Nephron progenitor cell (in vitro differentiated cells): ENCODE data around the gene SLC2A3.
A peak's percentile ranks its signal among the peaks of the same experiment; 100 is the strongest.
"Not testable (repeated sequence)": the region's sequence is repeated elsewhere in the genome, so short reads cannot be mapped to it uniquely, and the experiment has no call there.

Source experiments
- DNase-seq: peaks from one replicate; pipeline ENCODE4 v3.0.0; 2021
- H3K27ac Mint-ChIP-seq: 2 replicates; pipeline ENCODE4 v1.8.0; 2021; ENCODE audit warnings: mild to moderate bottlenecking, moderate library complexity, mixed read lengths
- H3K27me3 Mint-ChIP-seq: 2 replicates; pipeline ENCODE4 v1.8.0; 2021; ENCODE audit warnings: mild to moderate bottlenecking, low read depth, mixed read lengths; ENCODE audit not compliant: poor library complexity
- H3K36me3 Mint-ChIP-seq: 2 replicates; pipeline ENCODE4 v1.8.0; 2021; ENCODE audit warnings: low read depth, mixed read lengths
- H3K4me1 Mint-ChIP-seq: 2 replicates; pipeline ENCODE4 v1.8.0; 2021; ENCODE audit warnings: mixed read lengths
- H3K4me3 Mint-ChIP-seq: 2 replicates; pipeline ENCODE4 v1.8.0; 2021; ENCODE audit warnings: mild to moderate bottlenecking, moderate library complexity, mixed read lengths
- H3K9me3 Mint-ChIP-seq: 2 replicates; pipeline ENCODE4 v1.8.0; 2021; ENCODE audit warnings: mild to moderate bottlenecking, moderate library complexity, mixed read lengths
- TF ChIP-seq, protein P1 (sequence below): fragments of 200-600 bp; sonication (generic); IDR thresholded peaks from 2 replicates; pipeline ENCODE4 v1.5.0; 2021; ENCODE audit warnings: antibody characterized with exemption

The SLC2A3 gene

DNA sequence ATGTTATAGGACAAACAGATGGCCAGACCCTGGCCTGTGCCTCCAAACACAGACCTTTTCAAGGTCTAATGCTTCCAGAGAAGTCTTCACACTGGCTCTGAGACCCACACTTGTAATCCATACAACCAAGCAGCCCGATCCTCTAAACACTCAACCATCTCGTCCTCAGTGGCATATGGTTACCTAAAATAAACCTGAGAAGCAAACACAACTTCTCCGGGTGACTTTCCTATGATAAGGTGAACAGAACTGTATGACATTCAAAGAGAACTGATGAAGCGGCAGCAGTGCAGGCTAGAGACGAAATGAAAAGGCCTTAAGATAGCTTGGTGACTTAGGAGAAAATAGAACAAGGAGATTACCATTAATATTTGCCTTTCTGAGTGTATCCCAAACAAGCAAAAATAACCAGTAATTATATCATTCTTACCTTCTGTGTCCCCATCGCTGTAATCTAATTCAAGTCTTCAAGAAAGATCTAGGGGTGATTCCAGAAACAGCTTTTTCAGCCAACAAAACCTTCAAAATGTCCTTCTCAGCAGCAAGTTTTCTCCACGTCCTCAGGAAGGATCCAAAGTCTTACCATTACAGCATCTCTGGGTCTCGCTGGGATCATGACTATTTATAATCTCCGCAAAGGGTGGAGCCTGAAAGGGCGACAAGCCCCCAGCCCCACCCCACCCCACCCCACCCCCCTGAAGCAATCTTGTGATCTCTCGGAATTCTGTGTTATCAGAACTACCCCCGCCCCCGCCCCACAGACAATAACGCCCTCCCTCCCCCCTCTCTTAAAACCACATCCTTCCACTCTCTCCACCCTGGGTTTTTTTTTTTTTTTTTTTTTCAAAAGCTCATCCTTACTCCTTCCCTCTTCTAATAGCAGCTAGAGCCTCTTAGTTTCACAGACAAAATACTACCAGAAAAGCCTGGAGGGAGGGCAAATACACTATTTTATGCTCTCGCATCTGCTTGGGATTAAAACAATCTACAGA is at the start of gene SLC2A3:
Gene SLC2A3 (minus strand): TSS at position 598 of the 992 bp plus-strand sequence. CDS start 153 bp downstream, at position 445.
- H3K9me3 Mint-ChIP-seq = no peaks in the 10 kb centered on the region
- TF ChIP-seq, protein P1, sequence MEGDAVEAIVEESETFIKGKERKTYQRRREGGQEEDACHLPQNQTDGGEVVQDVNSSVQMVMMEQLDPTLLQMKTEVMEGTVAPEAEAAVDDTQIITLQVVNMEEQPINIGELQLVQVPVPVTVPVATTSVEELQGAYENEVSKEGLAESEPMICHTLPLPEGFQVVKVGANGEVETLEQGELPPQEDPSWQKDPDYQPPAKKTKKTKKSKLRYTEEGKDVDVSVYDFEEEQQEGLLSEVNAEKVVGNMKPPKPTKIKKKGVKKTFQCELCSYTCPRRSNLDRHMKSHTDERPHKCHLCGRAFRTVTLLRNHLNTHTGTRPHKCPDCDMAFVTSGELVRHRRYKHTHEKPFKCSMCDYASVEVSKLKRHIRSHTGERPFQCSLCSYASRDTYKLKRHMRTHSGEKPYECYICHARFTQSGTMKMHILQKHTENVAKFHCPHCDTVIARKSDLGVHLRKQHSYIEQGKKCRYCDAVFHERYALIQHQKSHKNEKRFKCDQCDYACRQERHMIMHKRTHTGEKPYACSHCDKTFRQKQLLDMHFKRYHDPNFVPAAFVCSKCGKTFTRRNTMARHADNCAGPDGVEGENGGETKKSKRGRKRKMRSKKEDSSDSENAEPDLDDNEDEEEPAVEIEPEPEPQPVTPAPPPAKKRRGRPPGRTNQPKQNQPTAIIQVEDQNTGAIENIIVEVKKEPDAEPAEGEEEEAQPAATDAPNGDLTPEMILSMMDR = no peak
- H3K27ac Mint-ChIP-seq = no peak within 1 kb of the TSS
- H3K27me3 Mint-ChIP-seq = no peaks in the 10 kb centered on the region
- H3K4me3 Mint-ChIP-seq = no peak within 1 kb of the TSS
- DNase-seq = peak; percentile 40
- H3K36me3 Mint-ChIP-seq = peaks cover 8% of the 10 kb centered on the region
- peaks cover 17% of the 10 kb centered on the region for H3K4me1 Mint-ChIP-seq

DNA sequence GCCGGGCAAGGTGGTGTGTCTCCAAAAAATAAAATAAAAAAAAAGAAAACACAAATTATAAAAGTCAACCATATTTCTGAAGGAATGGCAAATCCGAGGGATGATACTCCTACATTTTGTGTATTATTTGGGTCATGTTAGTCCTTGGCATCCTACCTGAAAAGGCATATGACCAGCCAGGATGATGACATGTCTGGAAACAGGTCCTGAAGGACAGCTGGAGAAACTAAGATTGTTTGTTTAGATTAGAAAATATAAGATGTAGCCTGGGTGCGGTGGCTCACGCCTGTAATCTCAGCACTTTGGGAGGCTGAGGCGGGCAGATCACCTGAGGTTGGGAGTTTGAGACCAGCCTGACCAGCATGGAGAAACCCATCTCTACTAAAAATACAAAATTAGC is 48.9 kb upstream of the SLC2A3 start:
- H3K9me3 Mint-ChIP-seq = peaks cover 5% of the 10 kb centered on the region
- H3K4me3 Mint-ChIP-seq = no peak overlapping the region
- no peak for DNase-seq
- H3K27me3 Mint-ChIP-seq = peaks cover 2% of the 10 kb centered on the region
- no peaks in the 10 kb centered on the region for H3K36me3 Mint-ChIP-seq
- no peak overlapping the region for H3K27ac Mint-ChIP-seq
- H3K4me1 Mint-ChIP-seq = peaks cover 7% of the 10 kb centered on the region
- TF ChIP-seq, protein P1 = no peak

DNA sequence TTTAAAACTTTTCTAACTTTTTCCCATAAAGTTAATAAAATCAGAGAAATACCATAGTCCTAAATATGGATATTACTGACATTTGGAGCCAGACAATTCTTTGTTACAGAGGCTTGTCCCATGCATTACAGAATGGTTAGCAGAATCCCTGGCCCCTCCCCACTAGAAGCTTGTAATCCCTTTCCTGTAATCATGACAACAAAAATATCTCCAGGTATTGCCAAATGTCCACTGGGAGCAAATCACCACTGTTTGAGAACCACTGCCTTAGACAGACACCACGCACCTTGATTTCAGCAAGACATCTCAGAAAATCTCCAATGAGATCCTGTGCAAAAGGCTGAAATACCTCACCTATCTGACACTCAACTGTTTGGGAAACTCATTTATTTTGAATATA is 47.5 kb upstream of the SLC2A3 start:
- H3K4me3 Mint-ChIP-seq, H3K9me3 Mint-ChIP-seq, H3K4me1 Mint-ChIP-seq, H3K27me3 Mint-ChIP-seq, H3K36me3 Mint-ChIP-seq, DNase-seq: not testable (repeated sequence)
- H3K27ac Mint-ChIP-seq = peak overlapping the region; percentile 31

DNA sequence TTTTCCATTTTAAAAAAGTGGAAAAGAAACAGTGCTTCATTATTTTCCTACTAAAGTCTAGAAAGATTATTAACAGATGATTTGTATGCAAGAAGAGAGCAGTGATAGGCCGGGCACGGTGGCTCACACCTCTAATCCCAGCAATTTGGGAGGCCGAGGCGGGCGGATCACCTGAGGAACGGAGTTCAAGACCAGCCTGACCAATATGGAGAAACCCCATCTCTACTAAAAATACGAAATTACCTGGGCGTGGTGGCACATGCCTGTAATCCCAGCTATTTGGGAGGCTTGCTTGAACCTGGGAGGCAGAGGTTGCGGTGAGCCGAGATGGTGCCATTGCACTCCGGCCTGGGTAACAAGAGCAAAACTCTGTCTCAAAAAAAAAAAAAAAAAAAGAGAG is 47.0 kb upstream of the SLC2A3 start:
- not testable (repeated sequence) for H3K4me3 Mint-ChIP-seq, DNase-seq, H3K9me3 Mint-ChIP-seq, H3K27me3 Mint-ChIP-seq, H3K36me3 Mint-ChIP-seq, H3K27ac Mint-ChIP-seq, H3K4me1 Mint-ChIP-seq

DNA sequence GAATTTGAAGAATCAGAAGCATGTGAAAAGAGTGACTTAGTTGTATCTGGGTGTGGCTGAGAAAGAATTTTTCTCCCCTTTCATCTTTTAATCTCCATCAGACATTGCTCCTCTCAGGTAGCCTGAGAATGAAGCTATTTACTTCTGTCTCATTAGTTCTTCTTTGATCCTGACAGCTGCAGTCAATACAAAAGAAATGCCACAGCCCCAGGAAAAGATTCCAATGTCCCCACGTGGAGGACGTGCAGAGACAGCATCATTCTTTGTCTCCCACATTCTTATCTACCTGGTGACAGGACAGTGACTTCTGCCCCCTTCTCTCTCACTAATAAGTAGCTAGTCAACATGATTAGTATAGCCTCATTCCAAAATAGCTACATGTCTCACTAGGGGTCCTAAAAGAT is 46.3 kb upstream of the SLC2A3 start:
- H3K4me1 Mint-ChIP-seq = peaks cover 11% of the 10 kb centered on the region
- DNase-seq, H3K27ac Mint-ChIP-seq, H3K9me3 Mint-ChIP-seq, H3K27me3 Mint-ChIP-seq, H3K36me3 Mint-ChIP-seq, H3K4me3 Mint-ChIP-seq: not testable (repeated sequence)

DNA sequence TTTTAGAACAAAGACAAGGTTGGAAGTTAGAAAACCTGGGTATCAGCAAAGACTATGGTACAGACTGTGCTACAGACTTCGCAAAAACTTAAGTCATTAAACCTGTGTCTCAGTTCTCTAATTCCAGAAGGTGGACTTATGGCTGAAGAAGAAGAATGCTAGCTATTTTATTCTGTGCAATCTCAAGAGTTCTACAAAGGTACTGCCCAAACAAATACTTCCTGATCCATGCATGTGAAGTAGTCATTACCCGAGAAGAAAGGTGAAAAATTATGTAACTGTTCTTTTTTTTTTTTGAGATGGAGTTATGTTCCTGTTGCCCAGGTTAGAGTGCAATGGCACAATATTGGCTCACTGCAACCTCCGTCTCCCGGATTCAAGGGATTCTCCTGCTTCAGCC is 45.5 kb upstream of the SLC2A3 start:
- H3K27ac Mint-ChIP-seq = peak overlapping the region; percentile 69
- TF ChIP-seq, protein P1 = no peak
- peaks cover under 1% of the 10 kb centered on the region for H3K9me3 Mint-ChIP-seq
- DNase-seq = no peak
- no peak overlapping the region for H3K4me3 Mint-ChIP-seq
- H3K36me3 Mint-ChIP-seq = no peaks in the 10 kb centered on the region
- H3K27me3 Mint-ChIP-seq = peaks cover 3% of the 10 kb centered on the region
- peaks cover 20% of the 10 kb centered on the region for H3K4me1 Mint-ChIP-seq

DNA sequence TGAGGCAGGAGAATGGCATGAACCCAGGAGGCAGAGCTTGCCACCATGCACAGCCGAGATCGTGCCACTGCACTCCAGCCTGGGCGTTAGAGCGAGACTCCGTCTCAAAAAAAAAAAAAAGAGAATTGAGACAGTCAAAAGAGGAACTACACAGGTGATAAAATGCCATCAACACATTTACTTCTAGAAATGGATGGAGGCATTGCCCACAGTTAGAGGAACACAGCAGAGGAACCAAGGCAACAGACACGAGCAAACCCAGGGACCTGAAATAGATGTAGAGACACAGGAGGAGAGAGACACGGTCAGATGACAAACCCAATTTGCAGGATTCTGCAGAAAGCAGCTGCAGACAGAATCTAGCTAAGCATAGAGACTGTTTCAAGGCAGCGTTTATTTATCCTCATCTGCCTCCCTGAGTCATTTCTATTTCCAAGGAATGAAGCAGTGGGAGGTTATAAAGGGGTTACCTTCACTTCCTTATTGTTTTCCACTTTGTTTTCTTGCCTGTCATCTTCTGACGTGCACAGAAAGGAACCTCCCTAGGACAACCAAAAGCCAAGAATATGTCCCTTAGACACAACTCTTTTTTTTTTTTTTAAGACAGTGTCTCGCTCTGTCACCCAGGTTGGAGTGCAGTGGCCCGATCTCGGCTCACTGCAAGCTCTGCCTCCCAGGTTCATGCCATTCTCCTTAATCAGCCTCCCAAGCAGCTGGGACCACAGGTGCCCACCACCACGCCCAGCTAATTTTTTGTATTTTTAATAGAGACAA is 41.6 kb upstream of the SLC2A3 start:
- H3K27ac Mint-ChIP-seq = peak overlapping the region; percentile 66
- H3K9me3 Mint-ChIP-seq, DNase-seq, H3K4me3 Mint-ChIP-seq, H3K36me3 Mint-ChIP-seq, H3K27me3 Mint-ChIP-seq: not testable (repeated sequence)
- H3K4me1 Mint-ChIP-seq = peaks cover 32% of the 10 kb centered on the region
